Cardiac ventricle fibroblast (primary cell): Measurements from ENCODE around the gene JCAD. TPM values are rescaled to one million over a fixed set of nuclear protein-coding genes. Genes with fewer than 3 reads are reported as not detected.

Experiments
- total RNA-seq: library from RNA; depleted of rRNA; stranded (reverse); fragments of >200 nt; gene quantifications from 2 replicates; pipeline ENCODE4 v1.2.3, GENCODE V29; 2015

JCAD gene, protein sequence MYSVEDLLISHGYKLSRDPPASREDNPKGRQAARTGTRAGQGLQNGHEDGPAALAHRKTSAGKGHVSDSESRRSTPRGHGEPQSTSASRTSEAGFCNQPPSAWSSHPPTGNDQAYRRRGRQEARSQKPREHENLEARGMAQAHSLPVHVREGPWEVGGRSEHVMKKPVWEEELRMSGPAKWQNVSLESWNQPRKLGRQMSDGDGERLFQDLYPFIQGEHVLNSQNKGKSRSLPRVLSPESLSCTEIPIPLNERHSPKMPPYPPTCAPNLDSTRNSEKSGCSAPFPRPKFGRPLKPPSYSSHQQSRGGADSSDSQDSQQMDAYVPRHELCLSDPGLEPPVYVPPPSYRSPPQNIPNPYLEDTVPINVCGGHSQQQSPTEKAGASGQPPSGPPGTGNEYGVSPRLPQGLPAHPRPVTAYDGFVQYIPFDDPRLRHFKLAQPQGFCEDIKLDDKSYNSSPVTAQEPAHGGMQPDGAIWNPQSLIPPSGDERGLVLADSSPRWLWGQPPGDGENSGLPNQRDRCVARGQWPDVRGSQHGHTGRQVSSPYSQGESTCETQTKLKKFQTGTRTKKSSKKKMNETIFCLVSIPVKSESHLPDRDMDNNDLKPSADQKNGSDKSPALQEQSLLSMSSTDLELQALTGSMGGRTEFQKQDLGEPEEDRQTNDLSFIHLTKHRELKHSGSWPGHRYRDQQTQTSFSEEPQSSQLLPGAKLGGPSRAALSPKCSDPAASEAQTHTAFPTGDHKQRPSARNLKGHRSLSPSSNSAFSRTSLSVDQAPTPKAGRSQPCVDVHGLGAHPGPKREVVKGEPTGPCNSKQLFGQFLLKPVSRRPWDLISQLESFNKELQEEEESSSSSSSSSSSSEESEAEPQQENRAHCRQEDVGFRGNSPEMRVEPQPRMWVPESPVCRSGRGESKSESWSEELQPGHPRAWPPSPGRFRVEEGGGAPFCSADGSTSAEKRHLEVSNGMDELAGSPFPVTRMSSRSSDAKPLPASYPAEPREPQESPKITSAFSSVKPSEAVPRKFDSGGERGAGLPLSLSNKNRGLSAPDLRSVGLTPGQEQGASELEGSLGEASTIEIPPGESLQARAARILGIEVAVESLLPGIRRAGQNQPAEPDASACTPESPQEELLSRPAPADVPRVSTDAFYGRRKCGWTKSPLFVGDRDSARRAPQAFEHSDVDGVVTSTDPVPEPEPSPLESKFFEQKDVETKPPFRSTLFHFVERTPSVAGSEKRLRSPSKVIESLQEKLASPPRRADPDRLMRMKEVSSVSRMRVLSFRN (N-terminal part only)
- 9.7 and 12.9 TPM in 2 replicates for total RNA-seq

DNA sequence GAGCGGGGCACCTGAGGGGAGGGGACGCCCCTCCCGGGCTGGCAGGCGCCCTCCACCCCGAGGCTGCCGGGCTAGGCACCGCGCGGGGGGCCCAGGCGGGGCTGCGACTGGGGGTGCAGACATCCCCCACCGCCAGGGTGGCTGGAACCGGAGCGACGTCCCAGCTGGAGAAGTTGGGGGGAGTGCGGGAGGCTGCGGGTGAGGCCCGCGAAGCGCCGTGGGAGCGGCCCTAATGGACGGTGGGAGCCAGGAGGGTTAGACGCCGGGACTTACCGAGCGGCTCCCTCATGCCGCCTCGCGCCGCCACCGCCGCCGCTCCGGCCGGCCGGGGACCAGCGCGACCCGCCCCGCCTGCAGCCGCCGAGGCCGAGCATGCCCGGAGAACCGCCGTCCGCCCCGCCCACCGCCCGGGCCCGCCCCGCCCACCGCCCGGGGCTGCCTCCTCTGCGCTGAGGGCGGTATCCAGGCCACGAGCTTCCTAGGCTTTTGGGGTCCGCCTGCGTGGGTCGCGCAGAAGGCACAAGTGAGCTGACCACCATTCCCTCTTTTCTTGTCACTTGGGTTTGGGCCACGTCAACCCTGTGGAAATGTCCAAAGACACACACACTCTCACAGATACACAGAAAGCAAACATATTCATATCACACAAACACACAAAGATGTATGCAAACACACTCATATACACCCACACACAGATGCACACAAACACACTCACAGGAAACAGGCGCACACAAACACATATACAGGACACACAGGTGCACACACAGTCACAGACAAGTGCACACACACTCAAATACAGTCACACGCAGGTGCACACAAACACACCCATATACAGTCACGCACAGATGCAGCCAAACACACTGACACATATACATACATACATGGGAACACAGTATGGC, at the start of gene JCAD:
JCAD (minus strand) TSS at position 378 of the 899 bp plus-strand sequence. CDS start 11,774 bp downstream, outside the sequence.

